DMS 273 (cell line): ENCODE results near the gene SPPL2B.
A peak's percentile ranks its signal among the peaks of the same experiment; 100 is the strongest.
"Not testable (repeated sequence)": the region's sequence is repeated elsewhere in the genome, so short reads cannot be mapped to it uniquely, and the experiment has no call there.

Experiments used
- DNase-seq: peaks from one replicate; lab custom pipeline; 2025; ENCODE audit not compliant: unreplicated experiment; lab: John Stamatoyannopoulos, UW

The SPPL2B gene

GRCh38 chr19:2328401-2329148 is at the start of gene SPPL2B, which contains the start of gene LSM7:
Gene SPPL2B, plus strand, starts transcription at chr19:2328684. Its CDS starts 26 bp downstream, at chr19:2328710.
Gene LSM7, minus strand, starts transcription at chr19:2328586. Its CDS starts 20 bp downstream, at chr19:2328566.
- peak; percentile 97 for DNase-seq

- no peak for DNase-seq
Observed at GRCh38 chr19:2280633-2281264, 47.7 kb upstream of the SPPL2B start.

- not testable (repeated sequence) for DNase-seq
Observed at GRCh38 chr19:2281265-2282061, 47.0 kb upstream of the SPPL2B start.

GRCh38 chr19:2282062-2282861 is 46.2 kb upstream of the SPPL2B start, which contains the start of gene PEAK3:
Gene PEAK3, minus strand, starts transcription at chr19:2282175. Its CDS starts 1,244 bp downstream, at chr19:2280931.
- DNase-seq = peak; percentile 43

- DNase-seq = no peak
Observed at GRCh38 chr19:2282862-2283237, 45.6 kb upstream of the SPPL2B start.

- no peak for DNase-seq
Observed at GRCh38 chr19:2283835-2284507, 44.5 kb upstream of the SPPL2B start.

GRCh38 chr19:2286402-2287140 is 41.9 kb upstream of the SPPL2B start:
- no peak for DNase-seq

- no peak for DNase-seq
Observed at GRCh38 chr19:2287585-2288337, 40.7 kb upstream of the SPPL2B start.

- DNase-seq = no peak
Observed at GRCh38 chr19:2288338-2288817, 40.1 kb upstream of the SPPL2B start.

- no peak for DNase-seq
Observed at GRCh38 chr19:2288818-2289713, 39.4 kb upstream of the SPPL2B start.

- DNase-seq = peak; percentile 49
Observed at GRCh38 chr19:2289714-2290435, 38.6 kb upstream of the SPPL2B start.

GRCh38 chr19:2290441-2291184 is 37.9 kb upstream of the SPPL2B start:
- peak; percentile 69 for DNase-seq

- peak; percentile 77 for DNase-seq
Observed at GRCh38 chr19:2291185-2291751, 37.2 kb upstream of the SPPL2B start.

- peak; percentile 83 for DNase-seq
Observed at GRCh38 chr19:2294687-2295335, 33.7 kb upstream of the SPPL2B start.

- DNase-seq = no peak
Observed at GRCh38 chr19:2296141-2296540, 32.3 kb upstream of the SPPL2B start.
